ENCODE results near the gene KLK11. TPM values are rescaled to one million over a fixed set of nuclear protein-coding genes. Genes with fewer than 3 reads are reported as not detected.

KLK11 gene
- total RNA-seq, 1 experiment from 2014 or later, result not detected

GRCh38 chr19:51029718-51030117 lies 3.3 kb upstream of the KLK11 start:
- DNase-seq (ENCODE audit: low read depth), result peak; percentile 20

DNA sequence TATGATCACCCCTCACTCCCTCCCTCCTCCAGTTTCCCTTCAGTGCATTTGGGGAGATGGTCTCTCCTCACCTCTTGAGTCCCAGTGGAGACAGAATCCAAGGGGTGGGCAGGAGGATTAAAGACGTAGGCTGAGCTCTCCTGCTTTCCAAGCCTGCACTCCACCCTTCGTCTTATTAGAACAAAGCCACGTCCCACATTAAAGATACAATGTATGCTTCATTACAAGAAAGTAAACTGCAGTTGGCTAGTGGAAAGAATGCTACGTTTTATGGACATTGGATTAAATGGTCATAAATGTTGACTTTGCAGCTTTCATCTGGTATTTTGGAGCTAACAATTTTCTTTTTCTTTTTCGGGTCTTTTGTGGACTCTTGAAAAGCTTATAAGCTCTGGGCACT lies 1.5 kb upstream of the KLK11 start:
- DNase-seq (ENCODE audit: low read depth), result no peak

GRCh38 chr19:51027126-51027806 lies 850 bp upstream of the KLK11 start:
- no peak for DNase-seq (ENCODE audit: low read depth)

GRCh38 chr19:51025809-51026553 lies 435 bp downstream of the KLK11 start:
- no peak for DNase-seq (ENCODE audit: low read depth)

DNA sequence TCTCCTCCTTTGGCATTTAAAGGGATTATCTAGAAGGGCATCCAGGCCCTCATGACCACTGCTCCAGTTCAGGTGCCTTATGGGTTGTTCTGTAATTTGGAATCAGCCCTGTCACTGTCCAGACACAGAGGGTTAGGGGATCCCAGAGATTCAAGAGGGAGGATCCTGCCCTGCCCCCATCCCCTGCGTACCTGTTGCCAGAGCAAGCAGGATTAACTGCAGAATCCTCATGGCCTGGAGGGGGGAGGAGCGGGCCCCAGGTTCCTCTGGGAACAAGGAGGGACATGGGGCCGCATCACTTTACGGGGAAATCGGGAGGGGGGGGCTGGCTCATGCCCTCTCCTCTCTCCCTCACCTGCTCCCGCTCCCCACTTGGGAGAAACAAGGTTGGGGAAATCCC lies 1.0 kb downstream of the KLK11 start:
- DNase-seq (ENCODE audit: low read depth), result no peak

- no peak for DNase-seq (ENCODE audit: low read depth)
These were observed 1.5 kb downstream of the KLK11 start for GRCh38 chr19:51024924-51025323.

DNA sequence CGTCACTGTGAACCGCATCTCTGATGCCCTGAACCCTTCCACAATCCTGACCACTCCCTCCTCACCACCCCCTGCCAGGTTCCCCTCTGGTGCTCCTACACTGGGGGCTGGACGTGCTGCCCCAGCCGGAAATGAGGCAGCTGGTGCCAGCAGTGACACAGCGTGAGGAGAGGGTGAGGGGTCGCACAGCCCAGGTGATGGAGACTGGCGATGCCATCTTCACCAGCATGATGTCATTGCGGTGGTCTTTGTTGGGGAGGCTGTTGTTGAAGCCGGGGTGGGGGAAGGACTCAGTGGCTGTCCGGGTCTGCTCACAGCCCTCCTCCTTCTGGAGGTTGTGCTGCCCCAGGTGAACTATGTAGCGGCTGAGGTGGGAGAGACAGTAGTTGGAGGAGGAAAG lies 2.5 kb downstream of the KLK11 start:
- DNase-seq (ENCODE audit: low read depth), result no peak

- DNase-seq (ENCODE audit: low read depth), result no peak
These were observed 3.9 kb downstream of the KLK11 start for GRCh38 chr19:51022526-51022925.

DNA sequence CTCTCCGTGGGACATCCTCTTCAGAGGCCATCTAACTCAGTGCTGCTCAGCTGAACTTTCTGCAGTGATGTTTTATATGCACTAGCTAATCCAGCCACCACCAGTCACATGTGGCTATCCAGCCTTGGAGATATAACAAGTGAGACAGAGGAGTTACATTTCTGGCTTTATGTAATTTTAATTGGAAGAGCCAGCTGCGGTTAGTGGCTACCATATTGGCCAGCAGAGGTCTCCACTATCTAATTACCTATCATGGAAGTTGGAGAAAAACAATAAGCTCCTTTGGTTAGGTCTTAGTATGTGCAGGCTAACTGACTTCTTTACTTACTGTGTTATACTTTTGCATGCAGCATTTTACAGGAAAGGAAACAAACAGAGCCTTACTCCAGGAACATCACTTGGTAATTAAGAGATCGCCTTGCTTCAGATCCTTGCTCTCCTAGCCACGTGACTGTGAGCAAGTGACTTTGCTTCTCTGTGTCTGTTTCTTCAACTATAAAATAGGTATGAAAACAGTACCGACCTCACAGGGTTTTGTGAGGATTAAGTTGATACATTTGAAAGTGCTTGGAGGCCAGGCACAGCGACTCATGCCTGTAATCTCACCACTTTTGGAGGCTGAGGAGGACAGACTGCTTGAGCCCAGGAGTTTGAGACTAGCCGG lies 5.3 kb downstream of the KLK11 start:
- peak; percentile 66 for DNase-seq (ENCODE audit: low read depth)

- no peak for DNase-seq (ENCODE audit: low read depth)
These were observed 6.9 kb downstream of the KLK11 start, which contains the start of gene KLK10 for GRCh38 chr19:51019544-51019925. Gene KLK10 (minus strand): TSS chr19:51019709. CDS start chr19:51019130, 579 bp downstream.

DNA sequence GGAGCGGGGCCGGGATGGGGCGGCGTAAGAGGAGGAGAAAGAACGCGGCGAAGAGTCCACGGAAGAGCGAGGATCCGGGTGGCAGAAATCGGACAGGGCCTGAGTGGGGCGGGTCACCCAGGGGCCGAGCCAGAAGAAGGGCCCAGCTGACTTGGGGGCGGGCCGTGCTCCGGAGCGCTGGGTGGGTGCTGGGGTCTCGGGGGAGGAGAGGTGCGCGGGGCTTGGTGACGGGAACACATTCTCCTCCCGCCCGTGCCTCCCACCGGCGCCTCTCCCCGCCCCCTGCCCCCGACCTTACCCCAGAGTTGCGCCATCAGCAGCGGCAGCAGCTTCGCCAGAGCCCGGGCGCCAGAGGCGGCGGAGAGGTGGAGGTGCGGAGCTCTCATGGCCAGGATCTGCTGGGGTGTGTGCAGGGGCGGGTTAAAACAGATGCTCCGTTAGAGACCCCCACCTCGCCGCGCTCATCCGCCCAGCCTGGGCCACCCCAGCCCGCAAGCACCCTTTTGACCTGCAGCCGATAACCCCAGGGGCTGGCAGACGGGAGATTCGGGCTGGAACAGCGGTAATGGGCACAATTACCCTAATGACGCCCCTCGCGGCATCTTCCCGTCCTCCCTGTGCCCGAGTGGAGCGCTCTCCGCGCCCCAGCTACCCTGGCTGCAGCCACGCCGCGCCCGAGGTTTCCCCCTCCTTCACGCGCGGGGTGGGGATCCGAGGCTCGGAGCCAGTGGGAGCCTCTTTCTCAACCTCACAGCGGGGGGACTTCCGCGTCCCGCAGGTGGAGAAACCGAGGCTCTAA lies 7.5 kb downstream of the KLK11 start:
- DNase-seq (ENCODE audit: low read depth), result peak; percentile 54

- DNase-seq (ENCODE audit: low read depth), result peak; percentile 89
These were observed 9.4 kb downstream of the KLK11 start for GRCh38 chr19:51016798-51017683.

GRCh38 chr19:51015691-51016267 lies 10.6 kb downstream of the KLK11 start:
- no peak for DNase-seq (ENCODE audit: low read depth)

DNA sequence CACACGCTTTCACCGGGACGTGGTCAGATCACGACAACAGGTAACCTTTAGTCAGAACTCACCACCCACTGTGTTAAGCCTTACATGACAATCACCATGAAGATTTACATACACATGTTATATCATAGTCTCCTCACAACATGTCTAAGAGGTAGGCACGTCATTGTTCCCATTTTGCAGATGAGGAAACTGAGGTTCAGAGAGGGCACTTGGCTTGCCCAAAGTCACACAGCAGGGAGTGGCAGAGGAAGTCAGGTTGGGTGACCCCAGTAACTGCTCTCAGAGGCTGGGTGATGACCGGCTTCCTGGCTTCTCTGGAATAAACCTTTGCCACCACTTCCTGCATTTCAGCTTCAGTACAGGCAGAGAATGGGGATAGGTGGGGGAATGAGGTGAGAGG lies 12.2 kb downstream of the KLK11 start:
- DNase-seq (ENCODE audit: low read depth), result no peak

DNA sequence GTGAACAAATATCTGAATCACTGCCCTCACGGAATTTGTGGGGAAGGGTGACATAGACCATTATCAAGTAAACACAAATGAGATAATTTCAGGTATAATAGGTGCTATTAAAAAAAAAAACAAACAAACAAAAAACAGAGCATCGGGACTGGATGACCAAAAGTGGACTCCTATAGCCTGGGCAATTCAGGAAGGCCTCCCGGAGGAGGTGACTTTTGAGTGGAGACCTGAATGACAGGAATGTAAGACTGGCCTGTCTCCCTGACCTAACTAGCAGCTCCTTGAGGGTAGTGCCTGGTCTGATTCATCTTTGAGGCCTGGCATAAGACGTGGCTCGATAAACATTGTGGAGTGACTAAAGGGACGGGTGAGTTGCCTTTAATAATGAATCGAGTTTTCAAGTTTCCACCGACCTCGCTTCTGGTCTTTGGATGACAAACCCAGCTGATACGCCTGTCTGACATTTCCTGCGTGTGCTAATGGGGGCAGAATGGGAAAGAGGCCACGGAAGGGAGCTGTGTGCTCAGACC lies 13.7 kb downstream of the KLK11 start:
- no peak for DNase-seq (ENCODE audit: low read depth)

GRCh38 chr19:51010066-51010795 lies 16.2 kb downstream of the KLK11 start:
- no peak for DNase-seq (ENCODE audit: low read depth)

DNA sequence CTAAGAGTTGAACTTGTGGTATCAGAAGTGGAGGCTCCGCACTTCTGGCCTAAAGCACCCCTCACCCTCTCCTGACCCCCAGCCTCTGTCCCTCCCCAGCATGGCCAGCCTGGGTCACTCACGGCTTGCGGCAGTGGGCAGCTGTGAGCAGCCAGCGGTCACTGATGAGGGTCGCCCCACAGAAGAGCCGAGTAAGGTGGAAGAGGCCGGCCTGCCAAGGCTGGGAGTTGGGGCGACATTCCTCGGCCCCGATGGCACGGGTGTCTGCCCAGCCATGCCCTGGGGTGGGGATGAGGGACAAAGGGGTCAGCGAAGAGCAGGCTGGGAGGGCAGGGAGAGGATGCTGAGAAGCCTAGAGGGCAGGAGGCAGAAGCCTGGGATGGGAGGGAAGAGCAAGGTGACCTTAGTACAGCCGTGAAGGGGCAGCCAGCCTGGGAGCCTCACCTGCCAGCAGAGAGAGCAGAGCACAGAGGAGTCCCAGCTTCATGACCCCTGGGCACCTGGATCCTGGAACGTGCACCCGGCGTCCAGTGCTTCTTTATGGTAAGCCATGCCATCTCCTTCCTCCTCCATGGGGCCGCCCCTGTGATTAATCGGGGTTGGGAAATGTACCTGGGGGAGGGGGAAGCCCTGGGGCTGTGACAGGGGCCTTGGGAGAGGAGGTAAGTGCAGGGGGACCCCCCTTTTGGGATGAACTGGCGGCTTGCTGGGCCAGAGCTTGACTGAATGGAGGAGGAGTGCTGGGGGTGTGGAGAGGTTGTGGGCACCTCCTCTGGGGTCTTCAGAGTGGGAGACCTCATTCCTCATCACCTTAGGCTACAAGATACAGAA lies 17.1 kb downstream of the KLK11 start:
- no peak for DNase-seq (ENCODE audit: low read depth)

DNA sequence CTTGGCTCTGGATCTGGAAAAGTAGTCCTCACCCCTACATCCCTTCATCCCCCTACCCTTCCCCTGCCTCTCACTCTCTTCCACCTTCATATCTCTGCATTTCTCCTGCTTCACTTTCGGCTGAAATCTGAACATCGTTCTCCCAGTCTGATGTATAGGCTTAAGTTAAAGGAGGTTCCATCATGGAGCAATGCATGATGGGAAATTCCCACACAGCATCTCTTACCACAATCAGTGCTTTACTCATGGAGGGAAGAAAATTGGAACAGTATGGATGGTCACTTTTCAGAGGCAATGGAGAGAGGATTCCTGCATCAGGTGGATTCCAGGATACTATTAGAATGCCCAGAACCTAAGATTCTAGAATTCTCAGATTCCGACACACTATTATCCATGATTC lies 18.9 kb downstream of the KLK11 start:
- no peak for DNase-seq (ENCODE audit: low read depth)

GRCh38 chr19:51006406-51006805 lies 20.0 kb downstream of the KLK11 start:
- DNase-seq (ENCODE audit: low read depth), result no peak

All from Daoy (cell line).